ENCODE results near the gene LRRC47.

Gene LRRC47

DNA sequence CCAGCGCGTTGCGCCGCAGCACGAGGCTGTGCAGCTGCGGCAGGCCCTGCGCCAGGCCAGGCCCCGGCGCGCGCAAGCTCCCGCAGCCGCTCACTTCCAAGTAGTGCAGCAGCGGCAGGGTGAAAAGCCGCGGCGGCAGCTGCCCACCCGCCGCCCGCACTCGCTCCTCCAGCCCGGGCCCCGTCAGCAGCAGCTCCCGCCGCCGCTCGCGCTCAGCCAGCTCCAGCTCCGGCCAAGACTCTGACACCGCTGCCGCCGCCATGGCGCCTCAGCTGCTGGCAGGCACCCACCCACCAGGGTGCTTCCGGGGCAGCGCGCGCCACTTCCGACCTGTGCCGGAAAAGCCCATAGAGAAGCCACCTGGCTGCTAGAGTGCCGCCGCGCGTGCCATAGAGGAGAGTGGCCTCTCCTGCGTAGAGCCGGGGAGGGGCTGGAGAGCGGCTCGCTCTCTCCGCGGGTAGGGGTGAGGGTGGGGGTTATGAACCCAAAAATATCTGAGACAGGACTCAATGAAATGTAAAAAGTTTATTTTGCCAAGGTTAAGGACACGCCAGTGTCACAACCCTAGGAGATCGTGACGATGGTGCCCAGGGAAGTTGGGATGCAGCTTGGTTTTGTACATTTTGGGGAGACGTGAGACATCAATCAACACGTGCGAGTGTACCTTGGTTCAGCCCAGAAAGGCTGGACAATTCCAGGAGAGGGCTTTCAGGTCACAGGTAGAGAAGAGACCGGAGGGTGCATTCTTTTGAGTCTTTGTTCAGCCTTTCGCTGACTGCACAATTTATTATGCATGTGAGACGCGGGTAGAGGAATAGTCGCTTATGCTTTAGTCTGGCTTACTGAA is at the start of gene LRRC47:
LRRC47 (minus strand) TSS at position 284 of the 847 bp plus-strand sequence; CDS start at position 262, 22 bp downstream.
- peak; percentile 98 for DNase-seq

DNA sequence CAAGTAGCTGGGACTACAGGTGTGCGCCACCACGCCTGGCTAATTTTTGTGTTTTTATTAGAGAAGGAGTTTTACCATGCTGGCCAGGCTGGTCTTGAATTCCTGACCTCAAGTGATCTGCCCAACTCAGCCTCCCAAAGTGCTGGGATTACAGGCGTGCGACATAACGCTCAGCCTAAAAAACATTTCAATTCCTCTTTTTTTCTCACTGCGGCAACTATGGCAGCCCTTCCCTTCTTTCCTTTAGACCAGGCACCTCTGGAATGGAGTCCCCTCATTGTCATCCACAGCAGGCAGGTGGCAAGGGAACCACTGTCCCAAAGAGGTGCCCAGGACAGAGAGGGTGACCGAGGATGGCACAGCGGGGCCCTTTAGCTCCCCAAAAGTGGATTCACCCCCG is 46.6 kb upstream of the LRRC47 start:
- DNase-seq = no peak

DNA sequence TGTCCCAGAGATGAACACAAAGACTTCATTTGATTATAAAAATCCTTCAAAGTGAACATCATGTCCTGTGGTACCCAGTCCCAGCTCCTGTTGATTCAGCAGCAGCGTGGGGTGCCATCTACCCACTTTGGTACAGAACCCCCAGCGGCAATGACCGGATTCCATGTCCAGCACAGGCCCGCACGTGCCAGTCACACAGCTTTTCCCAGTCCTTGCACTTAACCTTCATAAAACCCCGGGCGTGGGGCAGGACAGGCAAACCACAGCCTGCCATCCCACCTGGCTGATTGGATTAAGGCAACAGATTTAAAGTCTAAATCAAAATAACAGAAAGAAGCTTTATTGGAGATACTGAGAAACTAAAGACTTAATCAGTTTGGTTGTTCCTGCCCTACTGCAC is 45.2 kb upstream of the LRRC47 start:
- no peak for DNase-seq

GRCh38 chr1:3838788-3839187 is 42.5 kb upstream of the LRRC47 start:
- no peak for DNase-seq

DNA sequence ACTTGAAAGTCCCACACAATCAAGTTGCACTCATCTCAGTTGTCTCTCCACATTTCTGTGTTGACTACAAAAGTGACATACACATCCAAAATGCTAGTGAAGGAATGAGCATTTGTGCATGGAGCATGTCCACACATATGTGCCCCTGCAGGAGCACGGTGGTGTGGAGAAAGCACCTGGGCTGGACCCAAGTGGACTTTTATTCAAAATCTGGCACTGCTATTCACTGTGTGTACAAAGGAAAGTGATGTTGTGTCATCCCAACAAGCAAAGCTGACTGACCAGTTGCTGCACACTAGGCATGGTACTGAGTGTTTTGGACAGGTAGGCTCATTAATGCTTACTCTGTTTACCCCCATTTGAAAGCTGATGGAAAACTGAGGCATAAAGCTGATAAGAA is 41.4 kb upstream of the LRRC47 start:
- DNase-seq = no peak

DNA sequence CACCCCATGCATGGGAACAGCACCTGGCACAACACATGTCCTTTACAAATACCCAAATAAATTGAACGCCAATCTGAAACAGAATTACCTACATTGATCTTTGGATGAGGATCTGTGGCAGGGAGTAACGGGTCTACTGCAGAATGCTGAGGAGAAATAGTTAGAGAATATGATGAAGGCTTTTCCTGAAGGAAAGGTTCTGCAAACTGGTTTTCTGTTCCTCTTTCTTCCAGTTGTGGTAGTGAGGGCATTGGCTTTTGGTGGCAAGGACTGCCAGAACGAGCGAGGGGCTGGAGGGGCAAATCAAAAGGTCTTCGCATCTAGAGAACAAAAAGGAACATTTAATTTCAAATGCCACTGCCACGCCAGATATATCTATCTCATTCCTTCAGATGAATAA is 40.9 kb upstream of the LRRC47 start:
- no peak for DNase-seq

DNA sequence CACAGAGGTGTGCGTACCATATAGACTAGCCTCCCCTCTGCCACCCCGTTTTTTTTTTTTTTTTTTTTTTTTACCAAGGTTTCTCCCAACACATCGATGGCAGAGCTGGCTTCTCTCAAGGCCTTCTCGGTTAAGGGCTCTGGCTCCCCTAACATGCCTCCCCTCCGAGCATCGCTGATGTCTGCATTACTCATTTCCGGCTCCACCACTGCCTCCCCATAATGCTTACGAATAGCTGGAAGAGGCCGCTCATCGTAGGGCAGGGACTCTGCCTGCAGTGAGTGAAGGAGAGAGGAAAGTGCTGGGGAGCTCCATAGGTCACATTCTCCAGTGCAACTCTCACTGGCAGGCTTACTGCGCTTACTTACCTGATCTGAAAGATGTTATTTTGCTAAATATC is 40.1 kb upstream of the LRRC47 start:
- DNase-seq = no peak

- no peak for DNase-seq
These were observed 38.4 kb upstream of the LRRC47 start for GRCh38 chr1:3834701-3835100.

DNA sequence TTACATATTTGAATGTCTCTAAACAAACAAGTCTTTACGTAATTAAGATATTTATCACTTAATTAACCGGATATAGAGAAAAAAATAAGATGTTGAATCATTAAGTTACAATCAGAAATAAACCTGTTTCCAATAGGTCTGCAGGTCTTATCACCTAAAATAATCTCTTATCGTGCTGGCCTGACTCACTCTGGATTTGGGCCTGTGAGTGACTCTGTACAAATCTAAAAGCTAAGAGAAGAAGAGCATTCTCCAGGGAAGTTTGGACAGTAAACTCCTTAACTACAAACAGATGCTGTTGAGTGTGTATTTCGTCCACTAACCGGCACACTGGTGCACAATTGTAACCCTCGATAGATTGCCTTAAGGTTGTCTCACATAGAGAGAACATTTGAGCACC is 35.4 kb upstream of the LRRC47 start:
- no peak for DNase-seq

GRCh38 chr1:3828391-3828790 is 32.1 kb upstream of the LRRC47 start:
- DNase-seq = no peak

DNA sequence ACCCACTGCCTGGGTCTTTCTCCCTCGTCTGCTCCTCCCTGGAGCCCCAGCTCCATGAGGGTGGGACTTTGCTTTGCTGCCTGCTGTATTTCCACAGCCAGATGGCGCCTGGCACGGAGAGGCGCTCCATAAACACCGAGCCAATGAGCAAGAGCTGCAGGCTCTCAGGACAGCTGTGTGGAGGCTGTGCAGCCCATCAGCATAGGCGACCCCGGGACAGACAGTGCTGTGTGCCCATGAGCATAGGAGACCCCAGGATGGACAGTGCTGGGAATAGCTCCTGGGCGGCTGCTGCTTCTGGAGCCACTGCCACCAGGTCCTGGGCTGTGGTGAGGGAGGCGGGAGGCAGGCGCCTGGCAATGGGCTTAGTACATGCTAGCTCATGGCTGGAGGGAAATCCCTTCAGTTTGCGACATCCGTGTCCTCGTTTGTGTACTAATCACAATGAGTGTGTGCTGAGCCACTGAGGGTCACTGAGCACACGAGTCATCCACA is 31.6 kb upstream of the LRRC47 start:
- DNase-seq = no peak

- no peak for DNase-seq
These were observed 29.1 kb upstream of the LRRC47 start for GRCh38 chr1:3825356-3825755.

- DNase-seq = no peak
These were observed 28.4 kb upstream of the LRRC47 start for GRCh38 chr1:3824650-3825049.

GRCh38 chr1:3822421-3822820 is 26.1 kb upstream of the LRRC47 start:
- DNase-seq = no peak

- DNase-seq = no peak
These were observed 25.6 kb upstream of the LRRC47 start for GRCh38 chr1:3821908-3822307.

DNA sequence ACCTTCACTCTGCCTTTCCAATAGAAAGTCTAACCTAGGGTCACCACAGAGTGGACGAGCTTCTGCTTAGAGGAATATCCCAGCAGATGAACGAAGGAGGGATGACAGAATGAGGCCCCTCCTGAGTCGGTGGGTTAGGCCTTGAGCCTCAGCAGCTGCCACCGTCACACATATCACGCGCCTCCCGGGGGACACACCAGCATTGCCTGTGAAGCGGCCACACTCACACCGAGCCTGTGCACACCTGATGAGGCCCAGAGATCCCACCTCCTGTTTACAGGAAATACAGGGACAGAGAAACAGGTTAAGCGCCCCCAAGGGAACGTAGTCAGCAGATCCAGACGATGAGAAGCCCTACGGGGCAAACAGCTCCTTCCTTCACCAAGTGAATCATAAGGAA is 25.1 kb upstream of the LRRC47 start:
- no peak for DNase-seq

GRCh38 chr1:3821004-3821403 is 24.7 kb upstream of the LRRC47 start:
- no peak for DNase-seq

- DNase-seq = no peak
These were observed 24.0 kb upstream of the LRRC47 start for GRCh38 chr1:3820316-3820715.

DNA sequence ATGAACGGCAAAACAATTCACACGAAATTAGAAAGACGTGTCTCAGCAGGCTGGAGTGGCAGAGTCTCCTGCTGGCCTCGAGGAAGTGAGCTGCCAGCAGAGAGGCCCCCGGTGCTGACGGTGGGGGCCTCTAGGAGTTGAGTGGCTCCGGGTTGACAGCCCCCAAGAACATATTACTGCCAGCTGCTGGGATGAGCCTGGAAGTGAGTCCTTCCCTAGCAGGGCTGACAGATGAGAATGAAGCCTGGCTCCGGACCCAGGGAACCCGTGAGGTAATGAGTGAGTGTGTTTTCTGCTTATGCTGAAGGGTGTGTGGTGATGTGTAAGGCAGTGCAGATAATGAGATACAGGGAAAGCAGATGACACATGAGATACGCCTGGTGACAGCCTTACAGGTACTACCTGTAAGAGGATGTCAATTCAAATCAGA is 23.5 kb upstream of the LRRC47 start:
- DNase-seq = no peak

DNA sequence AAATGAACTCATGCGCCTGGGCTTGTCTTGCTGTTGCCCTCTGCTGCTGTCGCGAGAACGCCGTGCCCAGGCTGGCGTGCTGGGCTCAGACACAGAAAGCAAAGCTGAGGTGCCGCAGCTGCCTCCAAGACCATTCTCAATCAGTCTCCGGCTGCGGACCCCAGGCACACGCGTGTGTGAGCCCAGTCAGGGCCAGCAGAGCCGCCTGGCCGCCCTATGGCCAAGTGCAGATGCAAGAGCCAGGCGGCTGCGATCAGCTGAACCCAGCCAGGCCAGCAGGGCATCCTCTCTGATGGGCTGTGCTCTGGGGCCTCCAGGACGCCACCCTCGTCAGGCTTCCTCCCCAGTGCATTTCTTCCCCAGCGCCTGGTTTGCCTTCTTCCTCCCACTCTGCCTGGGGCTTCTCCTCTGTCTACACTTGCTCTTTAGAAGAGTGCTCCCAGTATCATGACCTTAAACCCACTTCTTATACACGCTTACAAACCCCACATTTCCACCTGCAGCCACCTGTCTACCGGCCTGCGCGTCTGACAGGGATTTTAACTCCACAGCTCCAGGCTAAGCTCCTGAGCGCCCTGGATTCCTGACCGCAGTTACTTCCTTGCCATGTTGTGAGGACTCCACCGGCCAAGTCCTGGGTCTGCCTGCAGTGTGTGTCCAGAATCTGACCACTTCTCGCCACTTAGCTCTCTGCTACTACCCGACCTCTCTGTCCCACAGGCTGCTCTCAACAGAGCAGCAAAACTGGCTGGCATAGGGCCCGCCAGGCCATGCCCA is 21.7 kb upstream of the LRRC47 start:
- DNase-seq = no peak

GRCh38 chr1:3817138-3817740 is 20.9 kb upstream of the LRRC47 start:
- DNase-seq = no peak

DNA sequence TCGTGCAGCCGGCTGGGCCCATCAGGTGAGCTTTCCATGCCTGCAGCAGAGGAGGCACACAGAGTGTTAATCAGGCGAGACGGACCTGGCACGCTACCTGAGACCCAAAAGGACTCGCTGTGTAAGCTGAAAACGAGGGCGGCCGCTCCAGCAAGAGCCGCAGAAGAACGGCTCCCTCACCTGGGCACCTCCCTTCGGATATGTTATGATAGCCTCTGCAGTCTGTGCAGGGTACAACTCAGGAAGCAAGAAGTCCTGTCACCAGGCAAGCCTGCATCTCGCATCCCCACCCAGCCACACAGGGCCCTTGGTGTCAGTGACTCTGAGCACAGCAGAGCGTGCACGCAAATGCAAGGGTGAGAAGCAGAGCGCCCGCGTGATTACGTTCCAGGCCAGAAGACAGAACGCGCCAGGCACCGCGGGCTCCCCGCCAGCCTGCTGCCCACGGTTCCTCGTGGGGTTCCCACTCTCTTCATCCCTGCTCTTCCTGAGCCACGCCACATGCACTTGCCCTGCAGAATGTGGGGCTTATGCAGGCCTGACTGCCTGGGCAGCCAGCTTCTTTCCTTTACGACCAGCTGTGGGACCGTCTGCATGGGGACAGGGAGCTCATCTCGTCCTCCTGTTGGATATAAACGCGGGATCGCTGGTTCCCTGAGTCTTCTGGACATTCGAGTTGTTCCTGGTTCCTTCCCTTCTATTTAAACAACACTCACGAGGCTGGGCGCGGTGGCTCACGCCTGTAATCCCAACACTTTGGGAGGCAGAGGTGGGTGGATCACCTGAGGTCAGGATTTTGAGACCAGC is 20.2 kb upstream of the LRRC47 start:
- DNase-seq = no peak

Measured in RPMI8226 (cell line).